Adipocyte (in vitro differentiated cells): ENCODE measurements around the gene RPL41.
"Not testable (repeated sequence)": the region's sequence is repeated elsewhere in the genome, so short reads cannot be mapped to it uniquely, and the experiment has no call there.

ENCODE experiments used
- DNase-seq: peaks from one replicate; pipeline ENCODE4 v3.0.0-alpha.2; 2015; ENCODE audit warnings: low read depth
- H3K27me3 ChIP-seq: replicated peaks from 2 replicates; pipeline ENCODE4 v1.7.0; 2013; ENCODE audit warnings: mild to moderate bottlenecking, low read length, moderate library complexity; ENCODE audit not compliant: control insufficient read depth, insufficient read depth
- H3K36me3 ChIP-seq: 2 replicates; pipeline ENCODE4 v1.7.0; 2013; ENCODE audit warnings: low read length, mild to moderate bottlenecking, moderate library complexity; ENCODE audit not compliant: control insufficient read depth, insufficient read depth, severe bottlenecking
- H3K4me1 ChIP-seq: 2 replicates; pipeline ENCODE4 v1.7.0; 2013; ENCODE audit warnings: mild to moderate bottlenecking, low read length, moderate library complexity; ENCODE audit not compliant: control insufficient read depth, insufficient read depth
- H3K4me3 ChIP-seq: 2 replicates; pipeline ENCODE4 v1.7.0; 2013; ENCODE audit warnings: mild to moderate bottlenecking, low read length, moderate library complexity
- H3K9ac ChIP-seq: 2 replicates; pipeline ENCODE4 v1.7.0; 2013; ENCODE audit warnings: mild to moderate bottlenecking, low read length, moderate library complexity
- H3K9me3 ChIP-seq: 2 replicates; pipeline ENCODE4 v1.7.0; 2013; ENCODE audit warnings: mild to moderate bottlenecking, low read length, moderate library complexity; ENCODE audit not compliant: control insufficient read depth

The RPL41 gene

GRCh38 chr12:56151672-56152131, 35.3 kb downstream of the RPL41 start:
- H3K9ac ChIP-seq: peak overlapping the region; percentile 95
- peak overlapping the region; percentile 92 for H3K4me3 ChIP-seq
- H3K27me3 ChIP-seq: no peaks in the 10 kb centered on the region
- H3K9me3 ChIP-seq: no peaks in the 10 kb centered on the region
- H3K36me3 ChIP-seq: no peaks in the 10 kb centered on the region
- H3K4me1 ChIP-seq: peaks cover 42% of the 10 kb centered on the region
- peak; percentile 29 for DNase-seq

GRCh38 chr12:56152132-56152755, 35.8 kb downstream of the RPL41 start, which contains the start of gene MYL6B:
Gene MYL6B, plus strand, starts transcription at chr12:56152587. Its CDS starts 1,332 bp downstream, at chr12:56153919.
- Histone ChIP-seq H3K36me3 (no peaks in the 10 kb centered on the region), H3K9ac (peak within 1 kb of the TSS; percentile 95), H3K4me3 (peak within 1 kb of the TSS; percentile 92), H3K4me1 (peaks cover 38% of the 10 kb centered on the region), H3K27me3 (no peaks in the 10 kb centered on the region), H3K9me3 (no peaks in the 10 kb centered on the region)
- peak; percentile 98 for DNase-seq

GRCh38 chr12:56152756-56153677, 36.6 kb downstream of the RPL41 start:
- DNase-seq: no peak
- H3K4me3 ChIP-seq: peak overlapping the region; percentile 92

GRCh38 chr12:56153678-56154065, 37.2 kb downstream of the RPL41 start:
- Histone ChIP-seq H3K36me3 (no peaks in the 10 kb centered on the region), H3K4me3 (peak overlapping the region; percentile 92), H3K4me1 (peaks cover 30% of the 10 kb centered on the region), H3K27me3 (no peaks in the 10 kb centered on the region), H3K9ac (peak overlapping the region; percentile 95), H3K9me3 (no peaks in the 10 kb centered on the region)
- DNase-seq: no peak

More at GRCh38 chr12:56152756-56153677, 36.6 kb downstream of the RPL41 start:
- no peaks in the 10 kb centered on the region for H3K27me3 ChIP-seq
- no peaks in the 10 kb centered on the region for H3K36me3 ChIP-seq
- H3K4me1 ChIP-seq: peaks cover 37% of the 10 kb centered on the region
- peak overlapping the region; percentile 95 for H3K9ac ChIP-seq
- H3K9me3 ChIP-seq: no peaks in the 10 kb centered on the region

- no peak for DNase-seq
- Histone ChIP-seq H3K9me3 (no peaks in the 10 kb centered on the region), H3K9ac (no peak overlapping the region), H3K36me3 (peaks cover under 1% of the 10 kb centered on the region), H3K4me1 (peaks cover 30% of the 10 kb centered on the region), H3K27me3 (no peaks in the 10 kb centered on the region), H3K4me3 (no peak overlapping the region)
These were observed 37.9 kb downstream of the RPL41 start for GRCh38 chr12:56154246-56154771.

GRCh38 chr12:56154818-56155217, 38.4 kb downstream of the RPL41 start:
- Histone ChIP-seq H3K27me3 (no peaks in the 10 kb centered on the region), H3K4me1 (peaks cover 33% of the 10 kb centered on the region), H3K36me3 (peaks cover 6% of the 10 kb centered on the region), H3K9ac (no peak overlapping the region), H3K4me3 (no peak overlapping the region), H3K9me3 (no peaks in the 10 kb centered on the region)
- DNase-seq: no peak

GRCh38 chr12:56155256-56155845, 38.9 kb downstream of the RPL41 start:
- no peaks in the 10 kb centered on the region for H3K9me3 ChIP-seq
- H3K9ac ChIP-seq: no peak overlapping the region
- DNase-seq: no peak
- no peak overlapping the region for H3K4me3 ChIP-seq
- H3K36me3 ChIP-seq: peaks cover 11% of the 10 kb centered on the region
- H3K4me1 ChIP-seq: peaks cover 38% of the 10 kb centered on the region
- H3K27me3 ChIP-seq: no peaks in the 10 kb centered on the region

GRCh38 chr12:56156464-56157200, 40.2 kb downstream of the RPL41 start:
- H3K9me3 ChIP-seq, DNase-seq, H3K27me3 ChIP-seq: not testable (repeated sequence)
- peak overlapping the region; percentile 81 for H3K4me3 ChIP-seq
- peak overlapping the region; percentile 86 for H3K9ac ChIP-seq
- peaks cover 40% of the 10 kb centered on the region for H3K4me1 ChIP-seq
- H3K36me3 ChIP-seq: peaks cover 24% of the 10 kb centered on the region

- peak overlapping the region; percentile 81 for H3K4me3 ChIP-seq
- DNase-seq: peak; percentile 92
- peaks cover 40% of the 10 kb centered on the region for H3K4me1 ChIP-seq
- H3K27me3 ChIP-seq: no peaks in the 10 kb centered on the region
- H3K9ac ChIP-seq: peak overlapping the region; percentile 86
- H3K9me3 ChIP-seq: no peaks in the 10 kb centered on the region
- H3K36me3 ChIP-seq: peaks cover 32% of the 10 kb centered on the region
These were observed 41.0 kb downstream of the RPL41 start for GRCh38 chr12:56157201-56158028.
